ENCODE results near the gene NFXL1.

Gene NFXL1

GRCh38 chr4:47882228-47882627 is 32.2 kb downstream of the NFXL1 start:
- DNase-seq = no peak

GRCh38 chr4:47879458-47879857 is 34.9 kb downstream of the NFXL1 start:
- DNase-seq = no peak

GRCh38 chr4:47876784-47877546 is 37.4 kb downstream of the NFXL1 start:
- no peak for DNase-seq

GRCh38 chr4:47876310-47876709 is 38.1 kb downstream of the NFXL1 start:
- DNase-seq = no peak

GRCh38 chr4:47873877-47874541 is 40.4 kb downstream of the NFXL1 start:
- DNase-seq = no peak

- DNase-seq = no peak
Observed at GRCh38 chr4:47863486-47863885, 50.9 kb downstream of the NFXL1 start.

GRCh38 chr4:47862297-47862696 is 52.1 kb downstream of the NFXL1 start:
- no peak for DNase-seq

- no peak for DNase-seq
Observed at GRCh38 chr4:47860305-47860704, 54.1 kb downstream of the NFXL1 start.

GRCh38 chr4:47858006-47858405 is 56.4 kb downstream of the NFXL1 start:
- DNase-seq = no peak

GRCh38 chr4:47856713-47857112 is 57.7 kb downstream of the NFXL1 start:
- no peak for DNase-seq

- no peak for DNase-seq
Observed at GRCh38 chr4:47855350-47855749, 59.0 kb downstream of the NFXL1 start.

- DNase-seq = no peak
Observed at GRCh38 chr4:47852136-47852535, 62.2 kb downstream of the NFXL1 start.

- DNase-seq = no peak
Observed at GRCh38 chr4:47849466-47849865, 64.9 kb downstream of the NFXL1 start.

- DNase-seq = no peak
Observed at GRCh38 chr4:47848041-47848440, 66.3 kb downstream of the NFXL1 start.

GRCh38 chr4:47842985-47843384 is 71.4 kb downstream of the NFXL1 start:
- DNase-seq = no peak

GRCh38 chr4:47840291-47840690 is 74.1 kb downstream of the NFXL1 start:
- no peak for DNase-seq

GRCh38 chr4:47839259-47839658 is 75.1 kb downstream of the NFXL1 start:
- DNase-seq = peak; percentile 37

GRCh38 chr4:47838445-47838844 is 75.9 kb downstream of the NFXL1 start:
- DNase-seq = no peak

GRCh38 chr4:47837908-47838294 is 76.5 kb downstream of the NFXL1 start, which contains the start of gene CORIN:
Gene CORIN (minus strand): TSS chr4:47838067. CDS start chr4:47837949, 118 bp downstream.
- no peak for DNase-seq

- peak; percentile 47 for DNase-seq
Observed at GRCh38 chr4:47837094-47837907, 77.1 kb downstream of the NFXL1 start.

GRCh38 chr4:47836641-47837093 is 77.7 kb downstream of the NFXL1 start:
- peak; percentile 50 for DNase-seq

- no peak for DNase-seq
Observed at GRCh38 chr4:47835494-47835893, 78.9 kb downstream of the NFXL1 start.

- no peak for DNase-seq
Observed at GRCh38 chr4:47831026-47831679, 83.2 kb downstream of the NFXL1 start.
